Daoy (cell line): ENCODE measurements around the gene RNPEP. TPM values are rescaled to one million over a fixed set of nuclear protein-coding genes. Genes with fewer than 3 reads are reported as not detected.
"Not testable (repeated sequence)": the region's sequence is repeated elsewhere in the genome, so short reads cannot be mapped to it uniquely, and the experiment has no call there.

Source experiments
- DNase-seq: peaks from one replicate; pipeline ENCODE4 v3.0.0-alpha.2; 2015; ENCODE audit warnings: low read depth
- total RNA-seq: library from RNA; depleted of rRNA; stranded (reverse); fragments of >200 nt; shearing (Covaris generic); gene quantifications from 2 replicates; pipeline ENCODE4 v1.2.3, GENCODE V29; 2014; rRNA removed

The RNPEP gene
- total RNA-seq, 1 experiment from 2014 or later, result 85.9 TPM

- peak; percentile 97 for DNase-seq
Measured at GRCh38 chr1:202034683-202035462, 52.4 kb downstream of the RNPEP start.

GRCh38 chr1:202036595-202037387 is 54.3 kb downstream of the RNPEP start:
- no peak for DNase-seq

GRCh38 chr1:202037706-202038296 is 55.4 kb downstream of the RNPEP start:
- no peak for DNase-seq

- DNase-seq, result no peak
Measured at GRCh38 chr1:202038688-202039346, 56.4 kb downstream of the RNPEP start.

GRCh38 chr1:202045705-202046104 is 63.3 kb downstream of the RNPEP start:
- DNase-seq, result no peak

GRCh38 chr1:202046227-202046626 is 63.8 kb downstream of the RNPEP start:
- DNase-seq, result no peak

- DNase-seq, result no peak
Measured at GRCh38 chr1:202046748-202047708, 64.6 kb downstream of the RNPEP start.

GRCh38 chr1:202047977-202048376 is 65.5 kb downstream of the RNPEP start:
- no peak for DNase-seq

- no peak for DNase-seq
Measured at GRCh38 chr1:202049129-202049528, 66.7 kb downstream of the RNPEP start.

GRCh38 chr1:202054094-202054493 is 71.6 kb downstream of the RNPEP start:
- DNase-seq, result no peak

- DNase-seq, result not testable (repeated sequence)
Measured at GRCh38 chr1:202054673-202055072, 72.2 kb downstream of the RNPEP start.

Other genes with a start within 250 kb of the RNPEP start
- 22.4 and 22.7 TPM in 2 replicates for gene IPO9, start 153.5 kb upstream of the RNPEP start, total RNA-seq
- gene SHISA4, start 93.8 kb upstream of the RNPEP start, total RNA-seq, result 16.5 and 22.1 TPM in 2 replicates
- not detected in 2 replicates for gene LMOD1, start 36.1 kb upstream of the RNPEP start, total RNA-seq
- gene TIMM17A, start 27.1 kb upstream of the RNPEP start, total RNA-seq, result 88.3 and 98.3 TPM in 2 replicates
- 7.0 and 9.9 TPM in 2 replicates for gene ELF3, start 27.9 kb downstream of the RNPEP start, total RNA-seq
- under 0.01 and 0.06 TPM in 2 replicates for gene GPR37L1, start 140.3 kb downstream of the RNPEP start, total RNA-seq
- 21.9 and 29.0 TPM in 2 replicates for gene ARL8A, start 162.1 kb downstream of the RNPEP start, total RNA-seq
- 1.3 and 1.5 TPM in 2 replicates for gene PTPN7, start 178.0 kb downstream of the RNPEP start, total RNA-seq
- gene LGR6, start 211.2 kb downstream of the RNPEP start, total RNA-seq, result 0.23 and 1.2 TPM in 2 replicates